GM12874 (cell line): ENCODE results near the gene FSIP1.

Source experiments
- CTCF ChIP-seq: IDR thresholded peaks from 2 replicates; pipeline ENCODE4 v1.5.1; 2011; ENCODE audit warnings: low read depth, mild to moderate bottlenecking, control low read depth, low read length, moderate library complexity; ENCODE audit not compliant: insufficient read depth

Gene FSIP1

GRCh38 chr15:39667382-39668127 lies 115.1 kb downstream of the FSIP1 start:
- TF ChIP-seq CTCF: no peak

GRCh38 chr15:39666677-39667076 lies 116.0 kb downstream of the FSIP1 start:
- no peak for TF ChIP-seq CTCF

GRCh38 chr15:39665629-39666250 lies 116.9 kb downstream of the FSIP1 start:
- no peak for TF ChIP-seq CTCF

- no peak for TF ChIP-seq CTCF
These were observed 118.9 kb downstream of the FSIP1 start for GRCh38 chr15:39663704-39664250.

- no peak for TF ChIP-seq CTCF
These were observed 120.9 kb downstream of the FSIP1 start for GRCh38 chr15:39661776-39662175.

- TF ChIP-seq CTCF: no peak
These were observed 123.9 kb downstream of the FSIP1 start for GRCh38 chr15:39658740-39659139.

- TF ChIP-seq CTCF: no peak
These were observed 125.0 kb downstream of the FSIP1 start for GRCh38 chr15:39657668-39658067.
